HepG2 (cell line): ENCODE data around the gene ACOT13. TPM values are rescaled to one million over a fixed set of nuclear protein-coding genes. Genes with fewer than 3 reads are reported as not detected.

ENCODE experiments used
- CBX2 ChIP-seq, 2 experiments: fragments of 200-600 bp in 1 of 2; sonication (generic); formaldehyde crosslinking in 1 of 2; IDR thresholded peaks; 2 replicates each; pipeline versions ENCODE4 v1.7.0 to v1.8.1; 2018 to 2022; ENCODE audit warnings: low read depth in 2 of 2, low read length in 1 of 2, mild to moderate bottlenecking in 1 of 2, missing genetic modification reagents in 1 of 2
- ETV6 ChIP-seq: sonication (generic); formaldehyde crosslinking; conservative IDR thresholded peaks from 2 replicates; pipeline ENCODE4 v1.4.0; 2020; ENCODE audit warnings: missing genetic modification reagents
- HOXD1 ChIP-seq: sonication (generic); formaldehyde crosslinking; IDR thresholded peaks from 2 replicates; pipeline ENCODE4 v1.5.0; 2020; ENCODE audit warnings: missing genetic modification reagents
- JUNB ChIP-seq: sonication (generic); formaldehyde crosslinking; IDR thresholded peaks from 2 replicates; pipeline ENCODE4 v1.8.0; 2022; ENCODE audit warnings: missing genetic modification reagents, mild to moderate bottlenecking, borderline replicate concordance
- KDM6A ChIP-seq: IDR thresholded peaks from 2 replicates; pipeline ENCODE4 v1.6.1; 2016; ENCODE audit warnings: low read depth
- MAFF ChIP-seq: IDR thresholded peaks from 2 replicates; pipeline ENCODE4 v1.6.1; 2011; ENCODE audit warnings: low read depth, low read length, improper control_type of control experiment
- MED1 ChIP-seq: sonication (generic); formaldehyde crosslinking; IDR thresholded peaks from 2 replicates; pipeline ENCODE4 v1.4.0; 2020; ENCODE audit warnings: missing genetic modification reagents
- MEIS2 ChIP-seq: sonication (generic); formaldehyde crosslinking; IDR thresholded peaks from 2 replicates; pipeline ENCODE4 v1.9.0; 2021; ENCODE audit warnings: mild to moderate bottlenecking, missing genetic modification reagents
- MTF1 ChIP-seq: sonication (generic); formaldehyde crosslinking; IDR thresholded peaks from 2 replicates; pipeline ENCODE4 v1.5.0; 2020; ENCODE audit warnings: missing genetic modification reagents
- PCBP2 ChIP-seq: fragments of 200-400 bp; formaldehyde crosslinking; optimal IDR thresholded peaks from 2 replicates; pipeline ENCODE3; 2018; ENCODE audit warnings: low read length, low read depth; ENCODE audit not compliant: poor library complexity, severe bottlenecking
- RAD21 ChIP-seq: fragments of 450-650 bp; formaldehyde crosslinking; IDR thresholded peaks from 2 replicates; pipeline ENCODE4 v1.5.0; 2020; ENCODE audit warnings: mild to moderate bottlenecking
- RNF2 ChIP-seq: fragments of 450-650 bp; conservative IDR thresholded peaks from 2 replicates; pipeline ENCODE4 v1.6.1; 2016; ENCODE audit warnings: low read depth
- SMARCE1 ChIP-seq: fragments of 450-650 bp; IDR thresholded peaks from 2 replicates; pipeline ENCODE4 v1.6.1; 2017; ENCODE audit warnings: borderline replicate concordance
- SUZ12 ChIP-seq: fragments of 150-350 bp; IDR thresholded peaks from 2 replicates; pipeline ENCODE4 v1.6.1; 2014; ENCODE audit warnings: low read depth, low read length
- YEATS2 ChIP-seq: sonication (generic); formaldehyde crosslinking; IDR thresholded peaks from 2 replicates; pipeline ENCODE4 v1.4.0; 2020; ENCODE audit warnings: missing genetic modification reagents, borderline replicate concordance
- ZFX ChIP-seq: sonication (generic); formaldehyde crosslinking; IDR thresholded peaks from 2 replicates; pipeline ENCODE4 v1.4.0; 2020; ENCODE audit warnings: mild to moderate bottlenecking, low read depth, missing genetic modification reagents, moderate library complexity
- ZNF12 ChIP-seq: sonication (generic); formaldehyde crosslinking; IDR thresholded peaks from 2 replicates; pipeline ENCODE4 v1.5.0; 2020; ENCODE audit warnings: missing genetic modification reagents
- ZNF558 ChIP-seq: sonication (generic); formaldehyde crosslinking; IDR thresholded peaks from 2 replicates; pipeline ENCODE4 v1.9.0; 2022; ENCODE audit warnings: mild to moderate bottlenecking, missing genetic modification reagents, borderline replicate concordance
- polyA plus RNA-seq, 8 experiments: library from polyadenylated mRNA; depleted of rRNA in 3 of 8; stranded (reverse) in 7 of 8; unstranded in 1 of 8; fragments of >200 nt; fragmentation: Illumina TruSeq in 4 of 8; extraction: Trizol in 4 of 8; gene quantifications; 2 replicates each; pipeline versions ENCODE4 v1.2.1 to v1.2.3, GENCODE V29; 2011 to 2016; ENCODE audit warnings: low read depth in 4 of 8, missing spikeins in 1 of 8, mixed read lengths in 1 of 8; ENCODE audit not compliant: insufficient read depth in 1 of 8
- total RNA-seq, 5 experiments: library from RNA; depleted of rRNA; stranded (reverse); fragments of >200 nt; fragmentation: Illumina TruSeq; extraction: Trizol; gene quantifications; 2 replicates each; pipeline ENCODE4 v1.2.3, GENCODE V29; 2016; ENCODE audit warnings: low read depth in 1 of 5
- TF ChIP-seq, protein P1 (sequence below): sonication (generic); formaldehyde crosslinking; IDR thresholded peaks from 2 replicates; pipeline ENCODE4 v1.4.0; 2020; ENCODE audit warnings: missing genetic modification reagents
- TF ChIP-seq, protein P2 (sequence below): sonication (generic); formaldehyde crosslinking; IDR thresholded peaks from 2 replicates; pipeline ENCODE4 v1.4.0; 2020; ENCODE audit warnings: missing genetic modification reagents, mild to moderate bottlenecking, borderline replicate concordance
- TF ChIP-seq, protein P3 (sequence below): sonication (generic); formaldehyde crosslinking; conservative IDR thresholded peaks from 2 replicates; pipeline ENCODE4 v1.8.1; 2023; ENCODE audit warnings: missing genetic modification reagents
- TF ChIP-seq, protein P4 (sequence below): sonication (generic); formaldehyde crosslinking; IDR thresholded peaks from 2 replicates; pipeline ENCODE4 v1.9.0; 2021; ENCODE audit warnings: missing genetic modification reagents, borderline replicate concordance

ACOT13 gene
- total and polyA plus RNA-seq, 2 of the 13 experiments (the other 11 are each of a cell fraction or from before 2014, with no cell fraction given): 31.5 to 45.1 TPM

DNA sequence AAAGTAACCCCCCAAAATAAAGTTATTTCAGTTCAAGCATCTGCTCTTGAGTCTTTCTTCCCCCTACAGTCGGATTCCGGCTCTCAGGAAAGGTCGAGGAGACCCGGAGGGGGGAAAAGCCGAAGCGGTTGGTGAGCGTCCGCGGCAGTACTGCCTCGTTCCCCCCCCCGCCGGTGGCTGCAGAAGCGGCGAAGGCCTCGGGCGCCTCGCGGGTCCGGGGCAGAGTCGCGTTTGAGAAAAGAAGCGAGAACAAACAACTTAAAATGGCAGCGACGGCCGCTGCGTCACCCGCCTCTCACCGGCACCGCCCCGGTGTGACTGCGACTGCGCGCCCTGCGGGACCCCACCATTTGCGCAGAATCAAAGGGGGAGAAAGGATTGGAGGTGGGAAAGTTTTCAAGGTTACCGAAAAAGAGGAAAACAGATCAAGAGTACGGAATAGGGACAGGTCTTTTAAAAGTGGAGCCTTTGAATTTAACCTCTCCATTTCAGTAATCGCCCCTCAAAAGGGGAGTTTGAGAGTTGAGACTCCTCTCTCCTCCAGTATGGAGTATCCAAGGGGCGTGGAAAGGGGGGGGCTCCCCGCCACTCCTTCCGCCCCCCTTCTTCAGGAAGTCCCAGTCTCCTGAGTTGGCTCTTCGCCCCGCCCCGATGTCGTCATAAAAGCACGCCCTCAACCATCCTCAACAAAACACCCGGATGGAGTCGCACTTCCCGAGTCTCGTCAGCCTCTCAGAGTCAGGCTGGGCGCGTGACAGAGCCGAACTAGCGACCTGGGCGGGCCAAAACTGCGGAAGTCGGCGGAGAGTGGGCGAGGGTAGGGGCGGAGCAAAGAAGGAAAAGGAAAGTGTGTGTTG, 54.0 kb downstream of the ACOT13 start (continued):
- TF ChIP-seq, protein P1, sequence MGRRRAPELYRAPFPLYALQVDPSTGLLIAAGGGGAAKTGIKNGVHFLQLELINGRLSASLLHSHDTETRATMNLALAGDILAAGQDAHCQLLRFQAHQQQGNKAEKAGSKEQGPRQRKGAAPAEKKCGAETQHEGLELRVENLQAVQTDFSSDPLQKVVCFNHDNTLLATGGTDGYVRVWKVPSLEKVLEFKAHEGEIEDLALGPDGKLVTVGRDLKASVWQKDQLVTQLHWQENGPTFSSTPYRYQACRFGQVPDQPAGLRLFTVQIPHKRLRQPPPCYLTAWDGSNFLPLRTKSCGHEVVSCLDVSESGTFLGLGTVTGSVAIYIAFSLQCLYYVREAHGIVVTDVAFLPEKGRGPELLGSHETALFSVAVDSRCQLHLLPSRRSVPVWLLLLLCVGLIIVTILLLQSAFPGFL (CRISPR knock-in tag): no peak
- TF ChIP-seq, protein P2, sequence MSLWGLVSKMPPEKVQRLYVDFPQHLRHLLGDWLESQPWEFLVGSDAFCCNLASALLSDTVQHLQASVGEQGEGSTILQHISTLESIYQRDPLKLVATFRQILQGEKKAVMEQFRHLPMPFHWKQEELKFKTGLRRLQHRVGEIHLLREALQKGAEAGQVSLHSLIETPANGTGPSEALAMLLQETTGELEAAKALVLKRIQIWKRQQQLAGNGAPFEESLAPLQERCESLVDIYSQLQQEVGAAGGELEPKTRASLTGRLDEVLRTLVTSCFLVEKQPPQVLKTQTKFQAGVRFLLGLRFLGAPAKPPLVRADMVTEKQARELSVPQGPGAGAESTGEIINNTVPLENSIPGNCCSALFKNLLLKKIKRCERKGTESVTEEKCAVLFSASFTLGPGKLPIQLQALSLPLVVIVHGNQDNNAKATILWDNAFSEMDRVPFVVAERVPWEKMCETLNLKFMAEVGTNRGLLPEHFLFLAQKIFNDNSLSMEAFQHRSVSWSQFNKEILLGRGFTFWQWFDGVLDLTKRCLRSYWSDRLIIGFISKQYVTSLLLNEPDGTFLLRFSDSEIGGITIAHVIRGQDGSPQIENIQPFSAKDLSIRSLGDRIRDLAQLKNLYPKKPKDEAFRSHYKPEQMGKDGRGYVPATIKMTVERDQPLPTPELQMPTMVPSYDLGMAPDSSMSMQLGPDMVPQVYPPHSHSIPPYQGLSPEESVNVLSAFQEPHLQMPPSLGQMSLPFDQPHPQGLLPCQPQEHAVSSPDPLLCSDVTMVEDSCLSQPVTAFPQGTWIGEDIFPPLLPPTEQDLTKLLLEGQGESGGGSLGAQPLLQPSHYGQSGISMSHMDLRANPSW (CRISPR knock-in tag): no peak; the same call in none of the 2 replicates
- TF ChIP-seq JUNB: no peak
- no peak for TF ChIP-seq SUZ12
- TF ChIP-seq SMARCE1: no peak
- no peak for TF ChIP-seq KDM6A (CRISPR knock-in tag)
- no peak for TF ChIP-seq MAFF
- no peak for TF ChIP-seq ZNF558 (CRISPR knock-in tag)
- 0 out of 2 replicates have a peak, but pooled peaks have one; percentile 72 for TF ChIP-seq MEIS2 (CRISPR knock-in tag)
- TF ChIP-seq YEATS2 (CRISPR knock-in tag): peak; percentile 92
- no peak for TF ChIP-seq ZNF12 (CRISPR knock-in tag)
- peak; percentile 52 for TF ChIP-seq RAD21 (CRISPR knock-in tag)
- TF ChIP-seq ETV6 (CRISPR knock-in tag): peak; percentile 90
- no peak for TF ChIP-seq PCBP2
- TF ChIP-seq RNF2: no peak
- TF ChIP-seq CBX2 (IDR thresholded peaks at IDR 0.05; ENCODE audit: low read depth, low read length): no peak
- TF ChIP-seq CBX2 (CRISPR knock-in tag; IDR thresholded peaks at IDR 0.05; ENCODE audit: low read depth): no peak
- TF ChIP-seq, protein P3, sequence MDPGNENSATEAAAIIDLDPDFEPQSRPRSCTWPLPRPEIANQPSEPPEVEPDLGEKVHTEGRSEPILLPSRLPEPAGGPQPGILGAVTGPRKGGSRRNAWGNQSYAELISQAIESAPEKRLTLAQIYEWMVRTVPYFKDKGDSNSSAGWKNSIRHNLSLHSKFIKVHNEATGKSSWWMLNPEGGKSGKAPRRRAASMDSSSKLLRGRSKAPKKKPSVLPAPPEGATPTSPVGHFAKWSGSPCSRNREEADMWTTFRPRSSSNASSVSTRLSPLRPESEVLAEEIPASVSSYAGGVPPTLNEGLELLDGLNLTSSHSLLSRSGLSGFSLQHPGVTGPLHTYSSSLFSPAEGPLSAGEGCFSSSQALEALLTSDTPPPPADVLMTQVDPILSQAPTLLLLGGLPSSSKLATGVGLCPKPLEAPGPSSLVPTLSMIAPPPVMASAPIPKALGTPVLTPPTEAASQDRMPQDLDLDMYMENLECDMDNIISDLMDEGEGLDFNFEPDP (CRISPR knock-in tag): peak; percentile 85; the same call in 1 of the 2 replicates
- peak; percentile 46; the same call in 1 of the 2 replicates for TF ChIP-seq HOXD1 (CRISPR knock-in tag)
- TF ChIP-seq MED1: peak; percentile 61
- TF ChIP-seq ZFX (CRISPR knock-in tag): peak; percentile 78
- TF ChIP-seq, protein P4, sequence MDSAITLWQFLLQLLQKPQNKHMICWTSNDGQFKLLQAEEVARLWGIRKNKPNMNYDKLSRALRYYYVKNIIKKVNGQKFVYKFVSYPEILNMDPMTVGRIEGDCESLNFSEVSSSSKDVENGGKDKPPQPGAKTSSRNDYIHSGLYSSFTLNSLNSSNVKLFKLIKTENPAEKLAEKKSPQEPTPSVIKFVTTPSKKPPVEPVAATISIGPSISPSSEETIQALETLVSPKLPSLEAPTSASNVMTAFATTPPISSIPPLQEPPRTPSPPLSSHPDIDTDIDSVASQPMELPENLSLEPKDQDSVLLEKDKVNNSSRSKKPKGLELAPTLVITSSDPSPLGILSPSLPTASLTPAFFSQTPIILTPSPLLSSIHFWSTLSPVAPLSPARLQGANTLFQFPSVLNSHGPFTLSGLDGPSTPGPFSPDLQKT (CRISPR knock-in tag): no peak
- peak; percentile 85; the same call in 1 of the 2 replicates for TF ChIP-seq MTF1 (CRISPR knock-in tag)
